Mammary epithelial cell (primary cell): Measurements from ENCODE around the gene ATMIN.

Experiments used
- EZH2 ChIP-seq: IDR thresholded peaks from 2 replicates; pipeline ENCODE4 v1.6.1; 2012; ENCODE audit warnings: low read length, inconsistent platforms, borderline replicate concordance
- TF ChIP-seq, protein P1 (sequence below), 2 donors: IDR thresholded peaks in 1 of 2; conservative IDR thresholded peaks in 1 of 2; 2 replicates each; pipeline ENCODE4 v1.5.1; 2011 to 2012; ENCODE audit warnings: inconsistent platforms in 2 of 2, low read length in 2 of 2, mild to moderate bottlenecking in 2 of 2, control low read depth in 1 of 2, low read depth in 1 of 2; ENCODE audit not compliant: insufficient read depth in 1 of 2; ENCODE audit errors: extremely low read depth in 1 of 2

DNA sequence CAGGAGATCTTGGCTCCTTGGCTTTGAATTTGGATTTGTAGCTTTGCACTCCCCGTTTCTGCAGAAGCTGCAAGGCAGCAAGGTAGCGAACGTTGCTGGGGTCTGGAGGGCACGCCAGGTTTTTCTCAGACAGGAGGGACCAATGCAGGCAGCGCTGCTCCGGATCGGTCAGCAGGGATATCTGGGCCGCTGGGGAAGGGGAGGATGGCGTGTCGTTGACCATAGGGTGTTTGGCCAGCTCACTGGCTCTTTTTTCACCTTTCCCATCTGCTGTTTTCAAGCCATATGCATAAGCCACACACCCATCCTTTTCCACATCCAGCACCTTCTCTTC is 25.6 kb downstream of the ATMIN start:
- TF ChIP-seq, protein P1, sequence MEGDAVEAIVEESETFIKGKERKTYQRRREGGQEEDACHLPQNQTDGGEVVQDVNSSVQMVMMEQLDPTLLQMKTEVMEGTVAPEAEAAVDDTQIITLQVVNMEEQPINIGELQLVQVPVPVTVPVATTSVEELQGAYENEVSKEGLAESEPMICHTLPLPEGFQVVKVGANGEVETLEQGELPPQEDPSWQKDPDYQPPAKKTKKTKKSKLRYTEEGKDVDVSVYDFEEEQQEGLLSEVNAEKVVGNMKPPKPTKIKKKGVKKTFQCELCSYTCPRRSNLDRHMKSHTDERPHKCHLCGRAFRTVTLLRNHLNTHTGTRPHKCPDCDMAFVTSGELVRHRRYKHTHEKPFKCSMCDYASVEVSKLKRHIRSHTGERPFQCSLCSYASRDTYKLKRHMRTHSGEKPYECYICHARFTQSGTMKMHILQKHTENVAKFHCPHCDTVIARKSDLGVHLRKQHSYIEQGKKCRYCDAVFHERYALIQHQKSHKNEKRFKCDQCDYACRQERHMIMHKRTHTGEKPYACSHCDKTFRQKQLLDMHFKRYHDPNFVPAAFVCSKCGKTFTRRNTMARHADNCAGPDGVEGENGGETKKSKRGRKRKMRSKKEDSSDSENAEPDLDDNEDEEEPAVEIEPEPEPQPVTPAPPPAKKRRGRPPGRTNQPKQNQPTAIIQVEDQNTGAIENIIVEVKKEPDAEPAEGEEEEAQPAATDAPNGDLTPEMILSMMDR (conservative IDR thresholded peaks at IDR 0.05 in 1 of 2, IDR thresholded peaks at IDR 0.05 in 1 of 2; ENCODE audit: extremely low read depth in 1 of 2, insufficient read depth in 1 of 2, low read depth in 1 of 2, low read length in 2 of 2): no peak
- no peak for TF ChIP-seq EZH2
